CD4-positive, alpha-beta T cell treated with Interleukin-12 subunit alpha and Interleukin-12 subunit beta, for 1 hour (primary cell): ENCODE data around the gene KDF1.
"Not testable (repeated sequence)": the region's sequence is repeated elsewhere in the genome, so short reads cannot be mapped to it uniquely, and the experiment has no call there.

Experiments used
- DNase-seq: peaks from one replicate; pipeline ENCODE4 v3.0.0-alpha.2; 2020

KDF1 gene

GRCh38 chr1:26993237-26994019, 33.2 kb upstream of the KDF1 start, which contains the start of gene TRNP1:
Gene TRNP1 (plus strand): TSS chr1:26993692. CDS start chr1:26993787, 95 bp downstream.
- peak; percentile 77 for DNase-seq

- no peak for DNase-seq
These were observed 31.2 kb upstream of the KDF1 start for GRCh38 chr1:26991310-26992116.

- not testable (repeated sequence) for DNase-seq
These were observed 29.3 kb upstream of the KDF1 start for GRCh38 chr1:26989403-26990109.

- no peak for DNase-seq
These were observed 26.4 kb upstream of the KDF1 start for GRCh38 chr1:26986658-26987057.

DNA sequence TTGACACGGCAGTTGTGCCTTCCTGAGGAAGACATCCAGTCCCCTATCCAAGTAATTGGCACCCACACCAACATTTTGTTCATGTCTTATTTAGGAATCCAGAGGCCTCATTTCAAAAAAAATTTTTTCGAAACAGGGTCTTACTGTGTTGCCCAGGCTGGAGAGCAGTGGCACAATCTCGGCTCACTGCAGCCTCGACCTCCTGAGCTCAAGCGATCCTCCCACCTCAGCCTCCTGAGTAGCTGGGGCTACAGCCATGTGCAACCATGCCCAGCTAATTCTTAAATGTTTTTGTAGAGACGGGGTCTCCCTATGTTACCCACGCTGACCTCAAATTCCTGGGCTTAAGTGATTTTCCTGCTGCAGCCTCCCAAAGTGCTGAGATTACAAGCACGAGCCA, 24.0 kb upstream of the KDF1 start:
- no peak for DNase-seq

GRCh38 chr1:26983863-26984262, 23.6 kb upstream of the KDF1 start:
- no peak for DNase-seq

DNA sequence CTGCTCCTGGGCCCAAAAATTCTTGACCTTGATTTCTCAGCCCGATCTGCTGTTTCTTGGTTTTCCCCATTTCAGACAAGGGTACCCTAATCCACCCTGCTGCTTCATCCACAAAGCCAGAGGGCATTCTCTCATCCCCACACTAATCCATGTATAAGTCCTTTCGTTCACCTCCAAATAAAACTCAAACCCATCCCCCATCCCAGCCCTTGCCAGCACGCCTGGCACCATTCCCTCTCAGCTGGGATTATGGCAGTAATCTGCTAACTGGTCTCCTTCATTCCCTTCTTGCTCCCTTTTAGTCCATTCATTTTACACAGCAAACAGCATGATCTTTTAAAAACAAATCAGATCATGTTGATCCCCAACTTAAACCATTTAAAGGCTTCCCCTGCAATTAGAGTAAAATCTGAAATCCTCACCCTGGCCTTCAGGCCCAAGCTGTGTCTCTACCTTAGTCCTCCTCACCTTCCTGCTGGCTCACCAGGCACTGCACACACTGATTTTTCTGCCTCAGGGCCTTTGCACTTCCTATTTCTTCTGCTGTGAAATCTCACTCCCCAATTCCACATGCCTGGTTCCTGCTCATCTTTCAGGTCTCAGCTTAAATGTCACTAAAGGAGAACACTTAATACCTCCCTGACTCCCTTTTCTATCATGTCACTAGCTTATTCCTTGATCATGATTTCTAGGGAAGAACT, 21.0 kb upstream of the KDF1 start:
- DNase-seq = no peak

DNA sequence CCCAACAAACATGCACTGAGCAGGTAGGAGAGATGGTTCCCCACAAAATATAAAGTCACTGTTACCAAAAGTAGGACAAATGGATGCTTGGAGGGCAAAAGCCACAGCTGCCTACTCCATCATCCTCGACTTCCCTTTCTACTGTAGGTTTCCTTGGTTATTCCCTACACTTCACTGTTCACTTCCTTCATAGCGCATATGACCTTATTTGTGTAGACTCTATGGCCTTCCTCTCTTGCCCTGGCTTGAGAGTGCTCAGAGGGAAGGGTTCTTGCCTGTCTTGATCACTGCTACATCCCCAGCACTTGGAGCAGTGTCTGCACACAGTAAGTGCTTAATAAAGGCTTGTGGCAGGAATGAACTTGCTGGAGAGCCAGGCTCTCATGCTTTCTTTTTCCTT, 18.6 kb upstream of the KDF1 start:
- no peak for DNase-seq

DNA sequence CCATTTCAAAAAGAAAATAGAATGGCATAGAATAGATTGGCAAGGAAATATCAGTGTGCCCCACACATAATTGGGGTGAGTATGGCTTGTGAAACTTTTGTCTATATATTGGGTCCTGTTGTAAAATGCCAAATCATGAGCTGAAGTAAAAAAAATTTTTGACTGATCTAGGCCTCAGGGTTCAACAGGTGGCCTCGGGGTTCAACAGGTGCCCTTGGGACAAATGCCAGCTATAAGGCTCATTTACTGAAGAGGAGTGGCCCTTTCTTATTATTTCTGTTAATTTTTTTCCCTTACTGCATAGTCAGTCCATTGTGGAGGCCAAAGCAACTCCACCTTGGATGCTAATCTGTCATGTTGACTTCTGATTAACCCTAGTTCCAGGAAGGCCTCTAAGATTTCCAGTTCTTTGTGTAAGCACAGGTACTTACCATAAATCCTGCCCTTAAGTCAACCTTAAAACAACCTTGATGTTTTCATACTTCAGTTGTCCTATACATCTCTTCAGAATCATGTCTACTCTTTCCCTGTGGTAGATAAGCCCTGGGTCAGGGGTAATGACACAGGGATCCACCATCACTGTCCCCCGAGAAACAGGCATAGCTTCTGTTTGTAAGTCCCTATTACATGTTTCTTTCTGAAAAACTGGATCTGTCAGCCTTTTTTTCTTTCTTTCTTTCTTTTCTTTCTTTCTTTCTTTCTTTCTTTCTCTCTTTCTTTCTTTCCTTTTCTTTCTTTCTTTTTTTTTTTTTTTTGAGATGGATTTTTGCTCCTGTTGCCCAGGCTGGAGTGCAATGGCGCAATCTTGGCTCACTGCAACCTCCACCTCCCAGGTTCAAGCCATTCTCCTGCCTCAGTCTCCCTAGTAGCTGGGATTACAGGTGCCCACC, 16.6 kb upstream of the KDF1 start:
- no peak for DNase-seq

DNA sequence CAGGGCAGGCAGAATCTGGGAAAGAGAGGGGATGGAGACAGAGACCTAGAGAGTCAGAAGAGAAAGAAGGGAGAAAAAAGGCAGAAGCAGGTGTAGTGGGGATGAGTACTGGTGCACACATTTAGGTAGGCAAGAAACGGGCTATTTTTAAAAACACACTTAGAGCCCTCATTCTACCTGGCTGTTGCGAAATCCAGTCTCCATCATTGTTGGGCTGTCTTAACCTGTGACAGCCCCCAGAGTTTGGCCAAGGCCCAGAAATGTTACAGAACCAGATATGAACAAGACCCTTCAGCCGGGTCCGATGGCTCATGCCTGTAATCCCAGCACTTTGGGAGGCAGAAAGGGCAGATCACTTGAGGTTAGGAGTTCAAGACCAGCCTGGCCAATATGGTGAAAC, 12.6 kb upstream of the KDF1 start:
- no peak for DNase-seq

- no peak for DNase-seq
These were observed 12.1 kb upstream of the KDF1 start for GRCh38 chr1:26972390-26972789.

DNA sequence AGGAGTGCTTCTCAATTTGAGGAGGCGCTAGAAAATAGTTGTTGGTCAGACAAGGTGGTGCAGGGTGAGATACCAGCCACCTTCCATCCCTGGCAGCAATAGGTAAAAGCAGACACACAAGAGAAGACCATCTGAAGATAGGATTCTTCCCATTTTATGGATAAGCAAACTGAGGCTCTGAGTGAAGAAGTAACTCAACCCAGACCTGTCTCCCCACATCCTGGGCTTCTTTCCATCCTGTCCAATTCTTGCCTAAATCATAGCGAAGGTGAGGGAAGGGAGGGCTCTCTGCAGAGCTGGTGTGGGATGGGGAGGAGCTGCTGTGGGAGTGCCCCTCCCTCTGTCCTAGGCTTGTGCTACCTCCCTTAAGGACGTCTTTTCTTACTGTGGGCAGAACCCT, 11.3 kb upstream of the KDF1 start:
- DNase-seq = no peak

GRCh38 chr1:26970810-26971209, 10.5 kb upstream of the KDF1 start:
- DNase-seq = no peak

GRCh38 chr1:26965628-26966027, 5.4 kb upstream of the KDF1 start:
- no peak for DNase-seq

GRCh38 chr1:26965213-26965612, 4.9 kb upstream of the KDF1 start:
- no peak for DNase-seq

DNA sequence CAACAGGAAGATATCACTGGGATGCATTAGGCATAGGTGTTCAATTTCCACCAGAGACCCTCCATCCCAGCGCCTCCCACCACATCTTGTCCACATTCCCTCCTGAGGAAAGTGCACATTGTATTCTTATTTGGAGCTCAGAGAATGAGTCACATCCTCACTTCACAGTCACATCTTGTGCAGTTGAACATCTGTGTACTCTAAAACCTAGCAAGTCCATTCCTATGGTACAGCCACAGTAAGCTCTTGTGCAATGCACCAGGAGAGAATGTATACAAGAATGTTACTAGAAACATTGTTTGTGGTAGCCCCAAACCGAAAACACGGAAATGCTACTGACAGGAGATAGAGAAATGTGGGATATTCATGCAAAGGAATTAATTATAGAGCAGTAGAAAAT, 1.6 kb upstream of the KDF1 start:
- no peak for DNase-seq

DNA sequence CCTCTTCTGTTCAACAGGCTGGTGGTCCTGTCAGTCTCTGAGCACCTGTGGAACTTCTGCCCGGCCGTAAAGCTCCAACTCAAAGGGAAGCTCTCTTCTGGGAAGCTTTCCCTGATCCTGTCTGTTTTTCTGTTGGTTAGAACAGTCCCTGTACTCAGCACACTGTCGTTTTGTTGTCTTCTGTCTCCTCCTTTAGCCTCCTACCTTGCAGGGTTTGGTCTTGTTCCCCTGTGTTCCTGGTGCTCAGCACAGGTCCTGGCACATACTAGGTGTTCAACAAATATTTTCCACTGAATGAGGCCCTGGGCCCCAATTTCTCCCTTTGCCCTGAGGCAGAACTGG, 328 bp upstream of the KDF1 start:
- no peak for DNase-seq

- DNase-seq = no peak
These were observed 998 bp downstream of the KDF1 start for GRCh38 chr1:26959270-26959669.

- DNase-seq = no peak
These were observed 3.0 kb downstream of the KDF1 start for GRCh38 chr1:26957306-26957705.

GRCh38 chr1:26956321-26956720, 3.9 kb downstream of the KDF1 start:
- no peak for DNase-seq

GRCh38 chr1:26953374-26953773, 6.9 kb downstream of the KDF1 start:
- no peak for DNase-seq
